Skeletal muscle cell (primary cell): ENCODE results near the gene GNRHR.

ENCODE experiments used
- DNase-seq: peaks from one replicate; pipeline ENCODE4 v3.0.0-alpha.2; 2010; ENCODE audit warnings: low read depth
- H3K4me3 ChIP-seq: 2 replicates; pipeline ENCODE4 v1.5.1; 2011; ENCODE audit warnings: low read depth, mild to moderate bottlenecking, control low read depth, low read length, moderate library complexity

The GNRHR gene

GRCh38 chr4:67702166-67702565 is 52.0 kb downstream of the GNRHR start:
- DNase-seq = no peak
- H3K4me3 ChIP-seq = peak overlapping the region; percentile 92

- no peak for DNase-seq
- H3K4me3 ChIP-seq = peak overlapping the region; percentile 92
Observed at GRCh38 chr4:67701517-67701850, 52.7 kb downstream of the GNRHR start.

GRCh38 chr4:67700738-67701516 is 53.3 kb downstream of the GNRHR start, which contains the start of gene UBA6:
UBA6 (minus strand) TSS chr4:67701155; CDS start chr4:67701119, 36 bp downstream.
- DNase-seq = peak; percentile 86
- peak within 1 kb of the TSS; percentile 92 for H3K4me3 ChIP-seq

GRCh38 chr4:67700116-67700737 is 54.0 kb downstream of the GNRHR start:
- peak overlapping the region; percentile 92 for H3K4me3 ChIP-seq
- no peak for DNase-seq

- DNase-seq = no peak
- peak overlapping the region; percentile 92 for H3K4me3 ChIP-seq
Observed at GRCh38 chr4:67699603-67700002, 54.6 kb downstream of the GNRHR start.

- H3K4me3 ChIP-seq = no peak overlapping the region
- DNase-seq = no peak
Observed at GRCh38 chr4:67697860-67698687, 56.1 kb downstream of the GNRHR start.

- DNase-seq = no peak
- no peak overlapping the region for H3K4me3 ChIP-seq
Observed at GRCh38 chr4:67696061-67696460, 58.1 kb downstream of the GNRHR start.

GRCh38 chr4:67694662-67695061 is 59.5 kb downstream of the GNRHR start:
- H3K4me3 ChIP-seq = no peak overlapping the region
- DNase-seq = no peak

- H3K4me3 ChIP-seq = no peak overlapping the region
- DNase-seq = no peak
Observed at GRCh38 chr4:67691328-67691727, 62.9 kb downstream of the GNRHR start.
